ENCODE measurements around the gene IRF2BP2. TPM values are rescaled to one million over a fixed set of nuclear protein-coding genes. Genes with fewer than 3 reads are reported as not detected.

Gene IRF2BP2
- total and polyA plus RNA-seq, 2 of the 13 experiments (the other 11 are each of a cell fraction or from before 2014, with no cell fraction given), result 140 to 147 TPM

DNA sequence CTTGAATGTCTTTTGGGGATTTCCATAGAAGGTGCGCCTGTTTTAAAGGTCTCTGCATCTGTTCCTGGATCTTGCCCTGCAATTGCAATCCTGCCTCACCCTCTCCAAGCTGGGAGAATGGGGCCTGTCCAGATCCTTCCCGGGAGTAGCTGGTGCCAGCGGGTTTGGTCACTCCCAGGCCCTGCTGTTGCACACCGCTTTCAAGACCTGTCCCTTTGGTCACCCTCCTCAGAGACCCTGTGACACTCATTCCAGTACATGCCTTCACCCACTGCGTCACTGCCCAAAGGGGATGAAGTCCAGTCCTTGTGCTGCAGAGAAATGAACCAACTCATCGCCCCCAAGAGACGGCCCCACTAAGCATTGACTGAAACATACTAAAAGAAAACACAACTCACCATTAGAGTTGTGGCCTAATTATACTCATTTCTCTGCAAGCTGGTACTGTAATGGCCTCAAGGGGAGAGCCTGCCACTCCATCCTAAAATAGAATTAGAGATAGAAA lies 1.9 kb upstream of the IRF2BP2 start (continued):
- TF ChIP-seq, protein P1, sequence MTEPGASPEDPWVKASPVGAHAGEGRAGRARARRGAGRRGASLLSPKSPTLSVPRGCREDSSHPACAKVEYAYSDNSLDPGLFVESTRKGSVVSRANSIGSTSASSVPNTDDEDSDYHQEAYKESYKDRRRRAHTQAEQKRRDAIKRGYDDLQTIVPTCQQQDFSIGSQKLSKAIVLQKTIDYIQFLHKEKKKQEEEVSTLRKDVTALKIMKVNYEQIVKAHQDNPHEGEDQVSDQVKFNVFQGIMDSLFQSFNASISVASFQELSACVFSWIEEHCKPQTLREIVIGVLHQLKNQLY (CRISPR knock-in tag; IDR thresholded peaks at IDR 0.05), result no peak
- TF ChIP-seq MIXL1 (CRISPR knock-in tag; IDR thresholded peaks at IDR 0.05) (no peak), ZNF558 (CRISPR knock-in tag; IDR thresholded peaks at IDR 0.05; ENCODE audit: borderline replicate concordance) (no peak; the same call in 1 of the 2 replicates), ZNF296 (CRISPR knock-in tag; conservative IDR thresholded peaks at IDR 0.05) (0 out of 2 replicates have a peak, but pooled peaks have one; percentile 60), CCAR2 (optimal IDR thresholded peaks at IDR 0.05; ENCODE audit: low read depth, low read length) (no peak), ZBTB38 (CRISPR knock-in tag; IDR thresholded peaks at IDR 0.05) (no peak), ZNF275 (CRISPR knock-in tag; IDR thresholded peaks at IDR 0.05; ENCODE audit: borderline replicate concordance) (no peak), RAD51 (IDR thresholded peaks at IDR 0.05; ENCODE audit: borderline replicate concordance) (no peak), NFYC (CRISPR knock-in tag; IDR thresholded peaks at IDR 0.05) (no peak), ASH2L (IDR thresholded peaks at IDR 0.05; ENCODE audit: insufficient read length, low read depth, low read length) (no peak), ZNF670 (CRISPR knock-in tag; IDR thresholded peaks at IDR 0.05; ENCODE audit: borderline replicate concordance) (no peak), ZFP37 (CRISPR knock-in tag; IDR thresholded peaks at IDR 0.05; ENCODE audit: borderline replicate concordance) (no peak; the same call in 1 of the 2 replicates), ZBTB10 (CRISPR knock-in tag; IDR thresholded peaks at IDR 0.05; ENCODE audit: borderline replicate concordance) (no peak), ATF1 (CRISPR knock-in tag; IDR thresholded peaks at IDR 0.05) (no peak), REPIN1 (CRISPR knock-in tag; IDR thresholded peaks at IDR 0.05; ENCODE audit: borderline replicate concordance, low read depth) (peak; percentile 73; the same call in 1 of the 2 replicates), FOXA1 (IDR thresholded peaks at IDR 0.05) (no peak), FOXA1 (CRISPR knock-in tag; IDR thresholded peaks at IDR 0.05) (no peak), ZNF260 (CRISPR knock-in tag; IDR thresholded peaks at IDR 0.05; ENCODE audit: borderline replicate concordance, low read depth) (no peak), TSC22D2 (CRISPR knock-in tag; IDR thresholded peaks at IDR 0.05; ENCODE audit: borderline replicate concordance) (no peak), ADNP (CRISPR knock-in tag; IDR thresholded peaks at IDR 0.05) (no peak), KDM3A (CRISPR knock-in tag; IDR thresholded peaks at IDR 0.05; ENCODE audit: low read depth) (no peak; the same call in 1 of the 2 replicates), MED13 (CRISPR knock-in tag; IDR thresholded peaks at IDR 0.05) (no peak), SIN3B (IDR thresholded peaks at IDR 0.05; ENCODE audit: low read length) (no peak), DMAP1 (CRISPR knock-in tag; IDR thresholded peaks at IDR 0.05) (no peak)
- TF ChIP-seq, protein P2, sequence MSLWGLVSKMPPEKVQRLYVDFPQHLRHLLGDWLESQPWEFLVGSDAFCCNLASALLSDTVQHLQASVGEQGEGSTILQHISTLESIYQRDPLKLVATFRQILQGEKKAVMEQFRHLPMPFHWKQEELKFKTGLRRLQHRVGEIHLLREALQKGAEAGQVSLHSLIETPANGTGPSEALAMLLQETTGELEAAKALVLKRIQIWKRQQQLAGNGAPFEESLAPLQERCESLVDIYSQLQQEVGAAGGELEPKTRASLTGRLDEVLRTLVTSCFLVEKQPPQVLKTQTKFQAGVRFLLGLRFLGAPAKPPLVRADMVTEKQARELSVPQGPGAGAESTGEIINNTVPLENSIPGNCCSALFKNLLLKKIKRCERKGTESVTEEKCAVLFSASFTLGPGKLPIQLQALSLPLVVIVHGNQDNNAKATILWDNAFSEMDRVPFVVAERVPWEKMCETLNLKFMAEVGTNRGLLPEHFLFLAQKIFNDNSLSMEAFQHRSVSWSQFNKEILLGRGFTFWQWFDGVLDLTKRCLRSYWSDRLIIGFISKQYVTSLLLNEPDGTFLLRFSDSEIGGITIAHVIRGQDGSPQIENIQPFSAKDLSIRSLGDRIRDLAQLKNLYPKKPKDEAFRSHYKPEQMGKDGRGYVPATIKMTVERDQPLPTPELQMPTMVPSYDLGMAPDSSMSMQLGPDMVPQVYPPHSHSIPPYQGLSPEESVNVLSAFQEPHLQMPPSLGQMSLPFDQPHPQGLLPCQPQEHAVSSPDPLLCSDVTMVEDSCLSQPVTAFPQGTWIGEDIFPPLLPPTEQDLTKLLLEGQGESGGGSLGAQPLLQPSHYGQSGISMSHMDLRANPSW (CRISPR knock-in tag; IDR thresholded peaks at IDR 0.05; ENCODE audit: borderline replicate concordance), result no peak

Data from HepG2 (cell line).